HepG2 (cell line): ENCODE data around the gene DNMT3A. TPM values are rescaled to one million over a fixed set of nuclear protein-coding genes. Genes with fewer than 3 reads are reported as not detected.

Experiments
- CENPT ChIP-seq: sonication (generic); formaldehyde crosslinking; IDR thresholded peaks from 2 replicates; pipeline ENCODE4 v1.8.0; 2022; ENCODE audit warnings: low read depth, mild to moderate bottlenecking, moderate library complexity, missing genetic modification reagents
- ELK4 ChIP-seq: sonication (generic); formaldehyde crosslinking; IDR thresholded peaks from 2 replicates; pipeline ENCODE4 v1.9.0; 2021; ENCODE audit warnings: missing genetic modification reagents, borderline replicate concordance
- FOXJ3 ChIP-seq: sonication (generic); formaldehyde crosslinking; IDR thresholded peaks from 2 replicates; pipeline ENCODE4 v1.4.0; 2020; ENCODE audit warnings: missing genetic modification reagents, mild to moderate bottlenecking, borderline replicate concordance
- HOXA3 ChIP-seq: sonication (generic); formaldehyde crosslinking; IDR thresholded peaks from 2 replicates; pipeline ENCODE4 v1.5.0; 2020; ENCODE audit warnings: missing genetic modification reagents
- KAT8 ChIP-seq: IDR thresholded peaks from 2 replicates; pipeline ENCODE4 v1.6.1; 2016; ENCODE audit warnings: missing genetic modification reagents, missing compliant biosample characterization
- KMT2B ChIP-seq: IDR thresholded peaks from 2 replicates; pipeline ENCODE4 v1.6.1; 2016; ENCODE audit warnings: missing genetic modification reagents, missing compliant biosample characterization
- MYPOP ChIP-seq: sonication (generic); formaldehyde crosslinking; IDR thresholded peaks from 2 replicates; pipeline ENCODE4 v1.8.1; 2023; ENCODE audit warnings: mild to moderate bottlenecking, moderate library complexity, missing genetic modification reagents
- RFX1 ChIP-seq: fragments of 450-650 bp; IDR thresholded peaks from 2 replicates; pipeline ENCODE4 v1.6.1; 2017
- SMAD1 ChIP-seq: sonication (generic); formaldehyde crosslinking; IDR thresholded peaks from 2 replicates; pipeline ENCODE4 v1.4.0; 2020; ENCODE audit warnings: missing genetic modification reagents, low read depth, mild to moderate bottlenecking, borderline replicate concordance
- YEATS2 ChIP-seq: sonication (generic); formaldehyde crosslinking; IDR thresholded peaks from 2 replicates; pipeline ENCODE4 v1.4.0; 2020; ENCODE audit warnings: missing genetic modification reagents, borderline replicate concordance
- ZBTB2 ChIP-seq: sonication (generic); formaldehyde crosslinking; IDR thresholded peaks from 2 replicates; pipeline ENCODE4 v1.8.0; 2022; ENCODE audit warnings: low read depth, missing genetic modification reagents
- ZNF10 ChIP-seq: sonication (generic); formaldehyde crosslinking; IDR thresholded peaks from 2 replicates; pipeline ENCODE4 v1.4.0; 2020; ENCODE audit warnings: mild to moderate bottlenecking, low read depth, missing genetic modification reagents, borderline replicate concordance
- ZNF318 ChIP-seq: sonication (generic); formaldehyde crosslinking; IDR thresholded peaks from 2 replicates; pipeline ENCODE4 v1.4.0; 2020; ENCODE audit warnings: mild to moderate bottlenecking, missing genetic modification reagents
- ZNF468 ChIP-seq: sonication (generic); formaldehyde crosslinking; IDR thresholded peaks from 2 replicates; pipeline ENCODE4 v1.8.0; 2022; ENCODE audit warnings: mild to moderate bottlenecking, moderate library complexity, missing genetic modification reagents
- ZNF768 ChIP-seq: sonication (generic); formaldehyde crosslinking; IDR thresholded peaks from 2 replicates; pipeline ENCODE4 v1.4.0; 2020; ENCODE audit warnings: missing genetic modification reagents
- ZNF83 ChIP-seq: sonication (generic); formaldehyde crosslinking; IDR thresholded peaks from 2 replicates; pipeline ENCODE4 v1.4.0; 2020; ENCODE audit warnings: missing genetic modification reagents, mild to moderate bottlenecking, borderline replicate concordance
- ZSCAN22 ChIP-seq: sonication (generic); formaldehyde crosslinking; IDR thresholded peaks from 2 replicates; pipeline ENCODE4 v1.4.0; 2020; ENCODE audit warnings: mild to moderate bottlenecking, missing genetic modification reagents
- polyA plus RNA-seq, 8 experiments: library from polyadenylated mRNA; depleted of rRNA in 3 of 8; stranded (reverse) in 7 of 8; unstranded in 1 of 8; fragments of >200 nt; fragmentation: Illumina TruSeq in 4 of 8; extraction: Trizol in 4 of 8; gene quantifications; 2 replicates each; pipeline versions ENCODE4 v1.2.1 to v1.2.3, GENCODE V29; 2011 to 2016; ENCODE audit warnings: low read depth in 4 of 8, missing spikeins in 1 of 8, mixed read lengths in 1 of 8; ENCODE audit not compliant: insufficient read depth in 1 of 8
- total RNA-seq, 5 experiments: library from RNA; depleted of rRNA; stranded (reverse); fragments of >200 nt; fragmentation: Illumina TruSeq; extraction: Trizol; gene quantifications; 2 replicates each; pipeline ENCODE4 v1.2.3, GENCODE V29; 2016; ENCODE audit warnings: low read depth in 1 of 5

DNMT3A gene
- total and polyA plus RNA-seq, 2 of the 13 experiments (the other 11 are each of a cell fraction or from before 2014, with no cell fraction given), result 14.7 to 29.1 TPM

- TF ChIP-seq ZNF318 (0 out of 2 replicates have a peak, but pooled peaks have one; percentile 50), KAT8 (CRISPR knock-in tag) (no peak), CENPT (CRISPR knock-in tag) (no peak), ZBTB2 (CRISPR knock-in tag) (peak; percentile 66), SMAD1 (CRISPR knock-in tag) (no peak), ZNF10 (no peak), YEATS2 (CRISPR knock-in tag) (no peak), KMT2B (CRISPR knock-in tag) (no peak), MYPOP (CRISPR knock-in tag) (0 out of 2 replicates have a peak, but pooled peaks have one; percentile 35), ZNF468 (CRISPR knock-in tag) (no peak), ZSCAN22 (CRISPR knock-in tag) (no peak), HOXA3 (CRISPR knock-in tag) (peak; percentile 10; the same call in 1 of the 2 replicates), ZNF768 (CRISPR knock-in tag) (no peak), FOXJ3 (CRISPR knock-in tag) (0 out of 2 replicates have a peak, but pooled peaks have one; percentile 11), ZNF83 (CRISPR knock-in tag) (no peak), RFX1 (no peak), ELK4 (CRISPR knock-in tag) (no peak)
Observed at GRCh38 chr2:25252291-25253152, 89.2 kb downstream of the DNMT3A start (continued).
